HG02870 (cell line): Measurements from ENCODE around the gene BGLAP.

Source experiments
- ATAC-seq: cut with Tn5 transposase; IDR thresholded peaks from one replicate; pipeline ENCODE4 v1.9.1; 2021; ENCODE audit warnings: mild to moderate bottlenecking, moderate library complexity; ENCODE audit not compliant: unreplicated experiment

The BGLAP gene

DNA sequence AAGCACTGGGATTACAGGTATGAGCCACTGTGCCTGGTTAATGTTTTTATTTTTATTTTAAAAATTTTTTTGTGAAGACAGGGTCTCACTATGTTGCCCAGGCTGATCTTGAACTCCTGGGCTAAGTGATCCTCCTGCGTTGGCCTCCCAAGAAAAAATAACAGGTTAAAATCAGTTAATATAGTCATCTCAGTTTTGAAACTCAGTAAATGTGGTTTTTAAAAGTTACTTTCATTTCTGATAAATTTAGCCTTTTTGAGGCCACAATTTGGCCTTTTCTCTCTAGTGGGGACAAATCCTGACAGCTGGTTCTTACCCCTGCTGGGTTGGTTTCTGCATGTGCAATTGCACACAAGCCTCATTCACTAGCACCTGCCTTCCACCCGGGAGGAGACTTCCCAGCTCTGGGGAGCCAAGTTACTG lies 15.9 kb upstream of the BGLAP start:
- peak; percentile 76 for ATAC-seq

DNA sequence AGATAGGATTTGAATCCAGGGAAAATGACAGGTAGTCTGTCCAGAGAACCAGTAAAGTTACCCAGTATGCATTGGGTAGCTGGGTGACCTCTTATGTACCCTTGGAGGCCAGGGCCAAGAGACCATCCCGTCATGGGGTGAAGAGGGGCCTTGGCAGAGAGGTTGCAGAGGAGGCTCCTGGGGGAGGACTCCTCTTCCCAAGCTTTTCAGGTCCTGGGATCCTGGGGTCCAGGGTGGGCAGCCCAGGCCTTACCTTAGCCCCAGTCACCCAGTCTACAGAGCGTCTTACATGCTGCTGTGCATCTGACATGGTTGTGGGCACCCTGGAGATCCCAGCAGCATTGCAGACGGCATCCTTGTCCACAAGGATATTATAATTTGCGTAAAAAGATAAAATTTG lies 15.2 kb upstream of the BGLAP start:
- no peak for ATAC-seq

- ATAC-seq, result no peak
Measured at GRCh38 chr1:156228501-156228900, 13.5 kb upstream of the BGLAP start.

DNA sequence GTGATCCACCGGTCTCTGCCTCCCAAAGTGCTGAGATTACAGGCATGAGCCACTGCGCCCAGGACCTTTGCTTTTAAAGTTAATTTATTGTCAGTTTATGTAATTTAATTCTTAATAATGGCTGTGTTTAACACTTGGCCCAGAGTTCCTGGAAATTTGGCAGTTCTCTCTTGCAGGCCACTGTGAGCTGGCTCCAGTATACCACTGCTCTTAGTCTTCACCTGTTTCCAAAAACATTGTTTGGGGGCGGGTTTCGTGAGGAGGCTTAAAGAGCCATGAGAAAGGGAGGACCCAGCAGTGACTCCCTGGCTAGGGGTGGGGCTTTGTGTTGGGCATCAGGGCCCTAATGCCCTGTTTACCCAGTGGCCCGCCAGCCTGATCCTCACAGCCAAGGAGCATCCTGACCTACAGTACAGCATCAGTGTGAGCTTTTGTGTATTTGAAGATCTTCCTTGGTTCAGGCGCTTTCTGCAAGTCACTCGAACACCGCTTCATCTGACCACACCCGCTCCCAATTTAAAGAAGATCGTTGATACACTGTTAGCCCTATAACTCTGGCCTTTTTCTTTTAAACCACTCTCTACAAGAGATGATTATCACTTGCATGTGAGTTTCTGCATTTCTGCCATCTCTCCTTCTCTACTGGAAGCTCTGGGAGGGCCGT lies 12.0 kb upstream of the BGLAP start:
- ATAC-seq, result no peak

DNA sequence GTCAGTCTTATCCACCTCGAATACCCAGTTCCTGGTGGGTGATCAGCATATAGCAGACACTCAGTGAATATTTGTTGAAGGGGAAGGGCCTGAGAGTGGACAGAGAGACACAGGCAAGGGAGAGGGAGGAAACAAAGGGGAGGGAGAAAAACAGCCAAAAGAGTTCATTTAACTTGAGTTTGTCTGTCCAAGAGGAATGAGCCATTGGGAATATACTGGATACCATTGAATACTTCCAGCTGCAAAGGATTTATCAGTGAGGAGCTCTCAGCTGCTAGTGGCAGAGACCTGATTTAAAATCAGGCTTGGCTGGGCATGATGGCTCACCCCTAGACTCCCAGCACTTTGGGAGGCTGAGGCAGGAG lies 11.5 kb upstream of the BGLAP start:
- no peak for ATAC-seq

- ATAC-seq, result no peak
Measured at GRCh38 chr1:156232201-156232894, 9.6 kb upstream of the BGLAP start.

DNA sequence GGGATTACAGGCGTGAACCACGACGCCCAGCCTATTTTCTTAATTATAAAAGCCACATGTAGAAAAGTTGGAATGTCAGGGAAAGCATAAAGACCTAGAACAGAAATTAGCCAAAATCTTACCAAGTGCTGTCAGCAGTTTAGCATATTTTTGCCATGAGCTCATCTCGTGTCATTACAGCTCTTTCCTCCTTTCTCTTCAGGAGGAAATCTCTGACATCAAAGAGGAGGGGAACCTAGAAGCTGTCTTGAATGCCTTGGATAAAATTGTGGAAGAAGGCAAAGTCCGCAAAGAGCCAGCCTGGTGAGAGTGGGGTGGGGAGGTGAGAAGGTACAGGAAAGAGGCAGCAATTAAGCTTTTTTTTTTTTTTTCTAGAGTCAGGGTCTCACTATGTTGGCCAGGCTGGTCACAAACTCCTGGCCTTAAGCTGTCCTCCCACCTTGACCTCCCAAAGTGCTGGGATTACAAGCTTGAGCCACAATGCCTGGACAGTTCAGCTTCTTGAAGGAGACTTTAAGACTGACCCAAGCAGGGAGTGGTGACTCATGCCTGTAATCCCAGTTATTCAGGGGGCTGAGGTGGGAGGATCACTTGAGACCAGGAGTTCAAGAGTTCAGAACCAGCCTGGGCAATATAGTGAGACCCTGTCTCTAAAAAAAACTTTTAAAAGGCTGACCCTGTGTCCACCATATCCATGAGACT lies 8.4 kb upstream of the BGLAP start:
- ATAC-seq, result no peak

- no peak for ATAC-seq
Measured at GRCh38 chr1:156236164-156236563, 5.8 kb upstream of the BGLAP start.

DNA sequence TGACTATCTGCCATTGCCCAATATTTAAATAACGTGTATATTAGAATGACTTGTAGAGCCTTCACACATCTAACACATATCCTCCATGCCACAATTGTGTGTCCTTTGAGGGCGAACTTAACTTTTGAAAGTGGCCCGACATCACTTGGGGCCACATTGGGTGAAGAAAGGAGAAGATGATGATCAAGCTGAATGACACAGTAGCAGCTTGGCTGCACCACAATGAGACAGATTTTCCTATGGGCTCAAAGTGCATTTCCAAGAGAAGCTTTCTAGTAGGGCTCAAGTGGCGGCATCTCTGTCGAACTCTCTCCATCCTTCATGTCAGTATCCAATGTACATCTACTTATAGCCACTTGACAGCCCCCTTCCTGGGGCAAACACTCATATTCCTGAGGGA lies 3.7 kb upstream of the BGLAP start:
- ATAC-seq, result no peak

GRCh38 chr1:156241311-156241811 lies 623 bp upstream of the BGLAP start:
- ATAC-seq, result no peak

DNA sequence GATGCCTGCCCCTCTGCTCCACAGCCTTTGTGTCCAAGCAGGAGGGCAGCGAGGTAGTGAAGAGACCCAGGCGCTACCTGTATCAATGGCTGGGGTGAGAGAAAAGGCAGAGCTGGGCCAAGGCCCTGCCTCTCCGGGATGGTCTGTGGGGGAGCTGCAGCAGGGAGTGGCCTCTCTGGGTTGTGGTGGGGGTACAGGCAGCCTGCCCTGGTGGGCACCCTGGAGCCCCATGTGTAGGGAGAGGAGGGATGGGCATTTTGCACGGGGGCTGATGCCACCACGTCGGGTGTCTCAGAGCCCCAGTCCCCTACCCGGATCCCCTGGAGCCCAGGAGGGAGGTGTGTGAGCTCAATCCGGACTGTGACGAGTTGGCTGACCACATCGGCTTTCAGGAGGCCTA lies 754 bp downstream of the BGLAP start:
- no peak for ATAC-seq

- ATAC-seq, result no peak
Measured at GRCh38 chr1:156244126-156244525, 2.1 kb downstream of the BGLAP start.

DNA sequence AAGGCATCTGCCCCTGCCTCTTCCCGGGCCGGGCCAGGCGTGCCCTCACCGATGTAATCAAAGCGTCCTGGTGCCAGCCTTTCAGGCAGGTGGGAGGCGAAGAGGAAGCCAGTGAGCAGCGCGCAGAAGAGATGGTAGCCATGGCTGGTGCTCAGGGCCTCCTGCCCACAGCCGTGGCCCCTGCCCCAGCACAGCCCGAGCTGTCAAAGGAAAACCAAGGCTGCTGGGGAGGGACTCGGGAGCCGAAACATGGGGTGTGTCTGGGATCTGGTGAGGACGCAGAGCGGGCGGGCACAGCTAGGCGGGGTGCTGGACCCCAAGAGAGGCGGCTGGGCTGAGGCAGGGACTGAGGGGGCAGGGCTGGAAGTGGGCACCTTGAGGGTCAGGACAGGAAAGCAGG lies 2.7 kb downstream of the BGLAP start:
- ATAC-seq, result no peak

DNA sequence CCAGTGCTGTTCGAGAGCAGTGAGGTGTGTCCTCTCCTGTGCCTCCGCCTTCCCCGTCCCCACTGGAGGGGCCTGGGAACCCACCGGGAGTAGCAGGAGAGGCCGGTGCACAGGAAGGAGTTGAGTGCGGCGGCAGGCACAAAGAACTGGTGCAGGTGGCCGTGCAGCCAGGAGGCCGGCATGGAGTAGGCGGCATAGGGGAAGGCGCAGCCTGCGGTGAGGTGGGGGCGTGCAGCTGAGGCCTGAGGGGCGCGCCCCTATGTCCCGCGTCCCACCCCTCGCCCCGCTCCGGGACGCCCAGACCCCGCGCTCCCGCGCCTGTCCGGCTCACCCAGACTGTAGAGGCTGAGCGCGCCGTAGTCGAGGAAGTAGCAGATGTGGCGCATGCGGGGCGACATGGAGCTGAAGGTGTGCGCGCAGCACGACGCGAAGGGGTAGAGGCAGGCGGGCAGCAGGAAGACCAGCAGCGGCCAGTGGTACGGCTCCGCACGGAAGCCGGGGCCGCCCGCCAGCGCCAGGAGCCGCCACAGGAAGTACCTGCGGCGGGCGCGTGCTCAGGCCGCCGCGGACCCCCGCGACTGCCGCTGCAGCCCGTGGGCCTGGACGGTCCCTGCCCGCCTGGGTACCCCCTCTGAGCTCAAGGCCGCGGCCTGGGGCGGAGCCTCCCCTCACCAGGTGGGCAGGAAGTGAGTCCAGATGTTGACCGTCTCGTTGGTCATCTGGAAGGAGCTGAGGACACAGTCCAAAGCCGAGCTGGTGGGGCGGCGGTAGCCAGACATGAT lies 3.7 kb downstream of the BGLAP start:
- no peak for ATAC-seq

DNA sequence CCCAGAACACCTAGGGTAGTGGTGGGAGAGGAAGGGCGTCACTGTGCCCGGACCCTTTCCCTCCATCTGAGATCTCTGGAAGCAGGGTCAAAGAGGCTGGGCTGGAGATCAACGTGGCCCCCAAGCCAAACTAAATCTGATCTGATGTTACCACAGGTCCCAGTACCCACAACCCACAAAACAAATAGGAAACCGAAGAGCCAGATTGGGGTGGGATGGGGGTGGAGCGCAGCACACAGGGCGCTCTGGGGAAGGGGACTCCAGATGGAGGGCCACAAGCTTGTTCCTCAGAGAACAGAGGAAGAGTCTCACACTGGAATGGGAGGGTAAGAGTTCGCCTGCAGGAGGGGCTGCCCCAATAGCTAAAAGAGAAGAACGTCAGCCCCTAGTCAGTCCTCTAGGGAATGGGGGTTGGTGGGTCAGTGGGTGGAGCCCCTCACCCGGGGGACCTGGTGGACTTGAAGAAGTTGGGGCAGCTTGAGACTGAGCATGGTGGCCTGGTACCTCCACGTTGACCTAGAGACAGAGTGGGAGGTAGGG lies 4.3 kb downstream of the BGLAP start:
- no peak for ATAC-seq

- ATAC-seq, result no peak
Measured at GRCh38 chr1:156246781-156247459, 4.9 kb downstream of the BGLAP start.

- no peak for ATAC-seq
Measured at GRCh38 chr1:156247460-156248322, 5.7 kb downstream of the BGLAP start, which contains the start of gene PAQR6. TSS of gene PAQR6 (minus strand) at chr1:156248056. CDS start at chr1:156246731, 1,325 bp downstream.

DNA sequence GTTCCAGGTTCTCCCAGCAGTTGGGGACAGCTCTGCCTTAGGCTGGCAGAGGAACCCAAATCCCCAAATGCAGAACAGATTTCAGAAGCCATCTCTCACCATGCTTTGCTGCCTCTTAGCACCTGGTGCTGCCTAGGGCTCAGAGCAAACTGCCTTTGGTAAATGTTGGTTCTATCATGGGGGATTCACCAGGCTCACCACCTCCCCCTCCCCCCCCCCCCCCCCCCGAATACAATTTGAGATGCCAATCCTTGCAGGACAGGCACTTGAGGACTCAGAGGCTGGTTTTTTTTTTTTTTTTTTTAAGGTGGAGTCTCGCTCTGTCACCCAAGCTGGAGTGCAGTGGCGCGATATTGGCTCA lies 6.3 kb downstream of the BGLAP start:
- ATAC-seq, result no peak

- ATAC-seq, result no peak
Measured at GRCh38 chr1:156249593-156249992, 7.6 kb downstream of the BGLAP start.
